H9 (cell line): ENCODE measurements around the gene CNTD1. TPM values are rescaled to one million over a fixed set of nuclear protein-coding genes. Genes with fewer than 3 reads are reported as not detected.
"Not testable (repeated sequence)": the region's sequence is repeated elsewhere in the genome, so short reads cannot be mapped to it uniquely, and the experiment has no call there.

ENCODE experiments used
- DNase-seq: peaks from one replicate; pipeline ENCODE4 v3.0.0-alpha.2; 2017
- H2AFZ ChIP-seq: one replicate; pipeline ENCODE4 v1.6.1; 2013; ENCODE audit warnings: mild to moderate bottlenecking, low read length, control low read depth, moderate library complexity
- H2AK5ac ChIP-seq: 2 replicates; pipeline ENCODE4 v1.6.1; 2013; ENCODE audit warnings: low read length, control low read depth, mixed read lengths; ENCODE audit not compliant: insufficient read length
- H2BK120ac ChIP-seq: one replicate; pipeline ENCODE4 v1.6.1; 2013; ENCODE audit warnings: low read depth, mild to moderate bottlenecking, low read length, control low read depth, inconsistent platforms; ENCODE audit not compliant: poor library complexity, severe bottlenecking
- H2BK12ac ChIP-seq: 2 replicates; pipeline ENCODE4 v1.6.1; 2013; ENCODE audit warnings: low read length, control low read depth, mixed read lengths, low read depth; ENCODE audit not compliant: insufficient read length
- H2BK15ac ChIP-seq: 2 replicates; pipeline ENCODE4 v1.6.1; 2013; ENCODE audit warnings: low read depth, low read length, control low read depth
- H2BK20ac ChIP-seq: one replicate; pipeline ENCODE4 v1.6.1; 2013; ENCODE audit warnings: low read depth, mild to moderate bottlenecking, low read length, control low read depth, inconsistent platforms; ENCODE audit not compliant: poor library complexity, severe bottlenecking
- H2BK5ac ChIP-seq: 2 replicates; pipeline ENCODE4 v1.6.1; 2013; ENCODE audit warnings: low read length, control low read depth, mixed read lengths; ENCODE audit not compliant: insufficient read length
- H3K14ac ChIP-seq: 2 replicates; pipeline ENCODE4 v1.6.1; 2013; ENCODE audit warnings: low read length, control low read depth; ENCODE audit not compliant: insufficient read depth
- H3K18ac ChIP-seq: 2 replicates; pipeline ENCODE4 v1.6.1; 2013; ENCODE audit warnings: low read depth, mild to moderate bottlenecking, mixed read lengths, low read length, control low read depth; ENCODE audit not compliant: insufficient read length
- H3K23ac ChIP-seq: 2 replicates; pipeline ENCODE4 v1.6.1; 2013; ENCODE audit warnings: low read length, control low read depth, mixed read lengths, low read depth; ENCODE audit not compliant: insufficient read length
- H3K23me2 ChIP-seq: 2 replicates; pipeline ENCODE4 v1.6.1; 2013; ENCODE audit warnings: low read depth, mild to moderate bottlenecking, mixed read lengths, low read length, control low read depth; ENCODE audit not compliant: insufficient read length, poor library complexity, severe bottlenecking
- H3K27ac ChIP-seq: 2 replicates; pipeline ENCODE4 v1.5.1; 2013; ENCODE audit warnings: low read length, control low read depth, mixed read lengths, low read depth; ENCODE audit not compliant: insufficient read length
- H3K27me3 ChIP-seq: 2 replicates; pipeline ENCODE4 v1.6.1; 2013; ENCODE audit warnings: low read length, control low read depth, inconsistent platforms; ENCODE audit not compliant: insufficient read depth
- H3K4ac ChIP-seq: 2 replicates; pipeline ENCODE4 v1.6.1; 2013; ENCODE audit warnings: low read depth, mild to moderate bottlenecking, control low read depth, inconsistent platforms, low read length, moderate library complexity
- H3K4me1 ChIP-seq: 2 replicates; pipeline ENCODE4 v1.6.1; 2013; ENCODE audit warnings: low read length, control low read depth, inconsistent platforms; ENCODE audit not compliant: insufficient read depth
- H3K4me2 ChIP-seq: 2 replicates; pipeline ENCODE4 v1.6.1; 2013; ENCODE audit warnings: low read length, control low read depth, mixed read lengths; ENCODE audit not compliant: insufficient read length, insufficient read depth
- H3K56ac ChIP-seq: 2 replicates; pipeline ENCODE4 v1.6.1; 2013; ENCODE audit warnings: low read depth, mild to moderate bottlenecking, mixed read lengths, low read length, control low read depth; ENCODE audit not compliant: insufficient read length
- H3K79me1 ChIP-seq: 2 replicates; pipeline ENCODE4 v1.6.1; 2013; ENCODE audit warnings: low read depth, mild to moderate bottlenecking, moderate library complexity, low read length, control low read depth, inconsistent platforms; ENCODE audit not compliant: insufficient read depth, poor library complexity, severe bottlenecking
- H3K79me2 ChIP-seq: 2 replicates; pipeline ENCODE4 v1.6.1; 2013; ENCODE audit warnings: low read length, control low read depth, inconsistent platforms; ENCODE audit not compliant: insufficient read depth
- H3K9ac ChIP-seq: 2 replicates; pipeline ENCODE4 v1.6.1; 2013; ENCODE audit warnings: low read length, control low read depth, mixed read lengths; ENCODE audit not compliant: insufficient read length; ENCODE audit errors: extremely low read depth
- H3K9me3 ChIP-seq: one replicate; pipeline ENCODE4 v1.6.1; 2013; ENCODE audit warnings: low read depth, low read length, inconsistent platforms; ENCODE audit not compliant: control insufficient read depth
- H3T11ph ChIP-seq: one replicate; pipeline ENCODE4 v1.6.1; 2013; ENCODE audit warnings: mild to moderate bottlenecking, low read length, control low read depth, inconsistent platforms
- H4K20me1 ChIP-seq: one replicate; pipeline ENCODE4 v1.6.1; 2013; ENCODE audit not compliant: control insufficient read depth, insufficient read length, insufficient read depth
- H4K5ac ChIP-seq: 2 replicates; pipeline ENCODE4 v1.6.1; 2013; ENCODE audit warnings: low read depth, mild to moderate bottlenecking, mixed read lengths, low read length, control low read depth; ENCODE audit not compliant: insufficient read length
- H4K8ac ChIP-seq: replicated peaks from 2 replicates; pipeline ENCODE4 v1.6.1; 2013; ENCODE audit warnings: low read length, control low read depth, mixed read lengths, low read depth; ENCODE audit not compliant: insufficient read length
- H4K91ac ChIP-seq: 2 replicates; pipeline ENCODE4 v1.6.1; 2013; ENCODE audit warnings: low read depth, mild to moderate bottlenecking, moderate library complexity, mixed read lengths, low read length, control low read depth; ENCODE audit not compliant: insufficient read length
- H3K27ac Mint-ChIP-seq, 3 experiments: 2 replicates in 2 of 3; 3 replicates in 1 of 3; pipeline ENCODE4 v1.8.0; 2020 to 2021; ENCODE audit warnings: mixed read lengths in 3 of 3, mild to moderate bottlenecking in 1 of 3, moderate library complexity in 1 of 3
- H3K27me3 Mint-ChIP-seq: 2 replicates; pipeline ENCODE4 v1.8.0; 2021; ENCODE audit warnings: low read depth, mild to moderate bottlenecking, moderate library complexity, mixed read lengths
- H3K36me3 Mint-ChIP-seq, 3 experiments: 2 replicates in 2 of 3; 3 replicates in 1 of 3; pipeline ENCODE4 v1.8.0; 2020 to 2021; ENCODE audit warnings: low read depth in 3 of 3, mixed read lengths in 3 of 3; ENCODE audit not compliant: insufficient read depth in 1 of 3
- H3K4me1 Mint-ChIP-seq, 2 experiments: 2 replicates each; pipeline ENCODE4 v1.8.0; 2020; ENCODE audit warnings: mixed read lengths in 2 of 2
- H3K4me3 Mint-ChIP-seq, 2 experiments: 2 replicates in 1 of 2; 3 replicates in 1 of 2; pipeline ENCODE4 v1.8.0; 2020 to 2021; ENCODE audit warnings: mild to moderate bottlenecking in 2 of 2, mixed read lengths in 2 of 2, moderate library complexity in 1 of 2
- H3K9me3 Mint-ChIP-seq, 2 experiments: 2 replicates in 1 of 2; 3 replicates in 1 of 2; pipeline ENCODE4 v1.8.0; 2020; ENCODE audit warnings: mild to moderate bottlenecking in 2 of 2, mixed read lengths in 2 of 2, moderate library complexity in 1 of 2
- WGBS: extraction: QIAGEN DNeasy Blood & Tissue Kit; methylation state at CpG from one replicate; pipeline ENCODE4 v1.1.7; 2013; ENCODE audit warnings: missing lambda C conversion rate, low lambda C conversion rate, mixed read lengths; ENCODE audit not compliant: insufficient read length; ENCODE audit errors: extremely low coverage; 5-methylcytosine and 5-hydroxymethylcytosine counted together
- total RNA-seq: library from RNA; stranded (reverse); gene quantifications from 2 replicates; pipeline ENCODE4 v1.2.1, GENCODE V29; 2021

The CNTD1 gene
- total RNA-seq, 1 experiment from 2014 or later = not detected

- not testable (repeated sequence) for H3K4me1 Mint-ChIP-seq, H3K23me2 ChIP-seq, H2AFZ ChIP-seq, H2BK5ac ChIP-seq, H3K4me1 ChIP-seq, H2BK15ac ChIP-seq, H3K79me2 ChIP-seq, H3K27ac ChIP-seq, H3K4me3 Mint-ChIP-seq, H3T11ph ChIP-seq, H4K8ac ChIP-seq, DNase-seq, H3K36me3 Mint-ChIP-seq, H3K4ac ChIP-seq, H3K9me3 ChIP-seq, H3K27ac Mint-ChIP-seq, H3K14ac ChIP-seq, H2BK120ac ChIP-seq, H3K23ac ChIP-seq, H3K18ac ChIP-seq, H2BK20ac ChIP-seq, H4K91ac ChIP-seq, H3K79me1 ChIP-seq, H3K27me3 Mint-ChIP-seq, H2BK12ac ChIP-seq, H3K27me3 ChIP-seq, H3K9ac ChIP-seq, H3K4me2 ChIP-seq, H3K9me3 Mint-ChIP-seq, H4K20me1 ChIP-seq, H3K56ac ChIP-seq, H2AK5ac ChIP-seq, H4K5ac ChIP-seq
- WGBS = no CpG with 5 or more reads among the region's 8 CpGs
These were observed 57.9 kb downstream of the CNTD1 start for GRCh38 chr17:42856516-42856915.
